Endothelial cell of umbilical vein (primary cell): ENCODE data around the gene RARRES2.
"Not testable (repeated sequence)": the region's sequence is repeated elsewhere in the genome, so short reads cannot be mapped to it uniquely, and the experiment has no call there.

ENCODE experiments used
- EZH2 ChIP-seq: IDR thresholded peaks from 2 replicates; pipeline ENCODE4 v1.6.1; 2012; ENCODE audit warnings: borderline replicate concordance, low read depth, mild to moderate bottlenecking, moderate library complexity, low read length, inconsistent platforms; ENCODE audit not compliant: severe bottlenecking
- MYC ChIP-seq: IDR thresholded peaks from one replicate; pipeline ENCODE4 v1.6.1; 2011; ENCODE audit warnings: mild to moderate bottlenecking, low read depth, low read length
- POLR2A ChIP-seq: IDR thresholded peaks from 2 replicates; pipeline ENCODE4 v1.6.1; 2012; ENCODE audit warnings: low read depth, mild to moderate bottlenecking, control low read depth, low read length
- POLR2AphosphoS5 ChIP-seq: IDR thresholded peaks from 2 replicates; pipeline ENCODE4 v1.6.1; 2012; ENCODE audit warnings: low read depth, mild to moderate bottlenecking, control low read depth, low read length, moderate library complexity; ENCODE audit not compliant: insufficient read depth
- TF ChIP-seq, protein P1 (sequence below), 2 donors: IDR thresholded peaks; 1 replicate in 1 of 2; 2 replicates in 1 of 2; pipeline ENCODE4 v1.5.1; 2011; ENCODE audit warnings: low read length in 2 of 2, mild to moderate bottlenecking in 2 of 2, moderate library complexity in 2 of 2, control low read depth in 1 of 2, inconsistent platforms in 1 of 2, low read depth in 1 of 2; ENCODE audit not compliant: insufficient read depth in 1 of 2; ENCODE audit errors: extremely low read depth in 1 of 2

DNA sequence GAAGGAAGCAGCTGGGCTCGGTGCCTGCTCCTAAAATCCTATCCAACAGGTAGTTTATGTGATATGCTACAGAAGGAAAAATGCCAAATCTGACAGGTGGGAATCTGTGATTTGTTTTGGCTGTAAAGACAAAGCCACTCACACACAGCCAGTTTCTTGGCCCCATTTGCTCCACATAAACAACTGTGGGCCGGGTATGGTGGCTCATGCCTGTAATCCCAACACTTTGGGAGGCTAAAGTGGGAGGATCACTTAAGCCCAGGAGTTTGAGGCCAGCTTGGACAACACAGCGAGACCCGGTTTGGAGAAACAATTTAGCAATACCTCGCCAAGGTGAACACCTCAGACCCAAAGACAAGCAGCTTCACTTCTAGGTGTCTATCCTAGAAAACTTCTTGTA is 35.1 kb downstream of the RARRES2 start:
- TF ChIP-seq POLR2AphosphoS5, EZH2, POLR2A, MYC: not testable (repeated sequence)
- TF ChIP-seq, protein P1, sequence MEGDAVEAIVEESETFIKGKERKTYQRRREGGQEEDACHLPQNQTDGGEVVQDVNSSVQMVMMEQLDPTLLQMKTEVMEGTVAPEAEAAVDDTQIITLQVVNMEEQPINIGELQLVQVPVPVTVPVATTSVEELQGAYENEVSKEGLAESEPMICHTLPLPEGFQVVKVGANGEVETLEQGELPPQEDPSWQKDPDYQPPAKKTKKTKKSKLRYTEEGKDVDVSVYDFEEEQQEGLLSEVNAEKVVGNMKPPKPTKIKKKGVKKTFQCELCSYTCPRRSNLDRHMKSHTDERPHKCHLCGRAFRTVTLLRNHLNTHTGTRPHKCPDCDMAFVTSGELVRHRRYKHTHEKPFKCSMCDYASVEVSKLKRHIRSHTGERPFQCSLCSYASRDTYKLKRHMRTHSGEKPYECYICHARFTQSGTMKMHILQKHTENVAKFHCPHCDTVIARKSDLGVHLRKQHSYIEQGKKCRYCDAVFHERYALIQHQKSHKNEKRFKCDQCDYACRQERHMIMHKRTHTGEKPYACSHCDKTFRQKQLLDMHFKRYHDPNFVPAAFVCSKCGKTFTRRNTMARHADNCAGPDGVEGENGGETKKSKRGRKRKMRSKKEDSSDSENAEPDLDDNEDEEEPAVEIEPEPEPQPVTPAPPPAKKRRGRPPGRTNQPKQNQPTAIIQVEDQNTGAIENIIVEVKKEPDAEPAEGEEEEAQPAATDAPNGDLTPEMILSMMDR (IDR thresholded peaks at IDR 0.05; ENCODE audit: extremely low read depth in 1 of 2, insufficient read depth in 1 of 2, low read depth in 1 of 2, low read length in 2 of 2): not testable (repeated sequence)
